HG02610 (cell line): ENCODE measurements around the gene HIVEP2.
A peak's percentile ranks its signal among the peaks of the same experiment; 100 is the strongest.

Experiments
- ATAC-seq: cut with Tn5 transposase; IDR thresholded peaks from one replicate; pipeline ENCODE4 v1.9.1; 2021; ENCODE audit warnings: mild to moderate bottlenecking, moderate library complexity; ENCODE audit not compliant: unreplicated experiment

The HIVEP2 gene

GRCh38 chr6:142712231-142712630 lies 232.7 kb downstream of the HIVEP2 start:
- no peak for ATAC-seq

GRCh38 chr6:142708651-142709050 lies 236.3 kb downstream of the HIVEP2 start:
- ATAC-seq: no peak

GRCh38 chr6:142707255-142707654 lies 237.7 kb downstream of the HIVEP2 start:
- no peak for ATAC-seq

- no peak for ATAC-seq
Observed at GRCh38 chr6:142706210-142706609, 238.8 kb downstream of the HIVEP2 start.

- ATAC-seq: no peak
Observed at GRCh38 chr6:142705054-142705453, 239.9 kb downstream of the HIVEP2 start.

GRCh38 chr6:142702501-142703460 lies 242.2 kb downstream of the HIVEP2 start:
- peak; percentile 61 for ATAC-seq
